ENCODE measurements around the gene PLPP4.

Gene PLPP4

DNA sequence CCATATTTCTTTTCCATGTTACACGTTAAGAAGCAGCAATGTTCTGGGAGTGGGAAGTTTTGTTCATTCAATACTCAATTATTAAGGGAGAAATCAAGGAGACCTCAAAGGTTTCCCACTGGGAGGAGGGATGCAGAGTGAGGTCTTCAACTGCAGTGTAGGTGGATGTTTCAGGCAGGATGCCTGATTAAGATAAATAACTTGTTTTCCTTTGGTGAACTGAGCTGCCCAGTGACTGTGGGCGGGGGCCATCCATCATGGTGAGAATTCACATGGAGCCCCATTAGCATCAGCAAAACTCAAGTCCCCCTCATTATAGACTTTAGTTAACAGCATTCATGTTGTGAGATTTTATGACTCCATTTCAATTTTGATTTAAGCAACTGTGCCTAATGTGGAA is 121.1 kb downstream of the PLPP4 start:
- no peak overlapping the region for H3K9ac ChIP-seq
- H3K27ac ChIP-seq = no peak overlapping the region
- H3K27me3 ChIP-seq (ENCODE audit: insufficient read depth, low read depth) = no peaks in the 10 kb centered on the region
- no peaks in the 10 kb centered on the region for H4K20me1 ChIP-seq (ENCODE audit: insufficient read depth)
- no peaks in the 10 kb centered on the region for H3K36me3 ChIP-seq (ENCODE audit: insufficient read depth)
- no peaks in the 10 kb centered on the region for H3K4me1 ChIP-seq (ENCODE audit: low read depth, poor library complexity, severe bottlenecking)
- H2AFZ ChIP-seq (ENCODE audit: low read depth) = no peak overlapping the region
- no peak overlapping the region for H3K4me3 ChIP-seq (IDR thresholded peaks at IDR 0.05; ENCODE audit: insufficient read depth, low read depth, low read length)
- H3K4me2 ChIP-seq = no peak overlapping the region
- TF ChIP-seq, protein P1, sequence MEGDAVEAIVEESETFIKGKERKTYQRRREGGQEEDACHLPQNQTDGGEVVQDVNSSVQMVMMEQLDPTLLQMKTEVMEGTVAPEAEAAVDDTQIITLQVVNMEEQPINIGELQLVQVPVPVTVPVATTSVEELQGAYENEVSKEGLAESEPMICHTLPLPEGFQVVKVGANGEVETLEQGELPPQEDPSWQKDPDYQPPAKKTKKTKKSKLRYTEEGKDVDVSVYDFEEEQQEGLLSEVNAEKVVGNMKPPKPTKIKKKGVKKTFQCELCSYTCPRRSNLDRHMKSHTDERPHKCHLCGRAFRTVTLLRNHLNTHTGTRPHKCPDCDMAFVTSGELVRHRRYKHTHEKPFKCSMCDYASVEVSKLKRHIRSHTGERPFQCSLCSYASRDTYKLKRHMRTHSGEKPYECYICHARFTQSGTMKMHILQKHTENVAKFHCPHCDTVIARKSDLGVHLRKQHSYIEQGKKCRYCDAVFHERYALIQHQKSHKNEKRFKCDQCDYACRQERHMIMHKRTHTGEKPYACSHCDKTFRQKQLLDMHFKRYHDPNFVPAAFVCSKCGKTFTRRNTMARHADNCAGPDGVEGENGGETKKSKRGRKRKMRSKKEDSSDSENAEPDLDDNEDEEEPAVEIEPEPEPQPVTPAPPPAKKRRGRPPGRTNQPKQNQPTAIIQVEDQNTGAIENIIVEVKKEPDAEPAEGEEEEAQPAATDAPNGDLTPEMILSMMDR (conservative IDR thresholded peaks at IDR 0.05; ENCODE audit: low read depth, low read length) = no peak
- H3K79me2 ChIP-seq (ENCODE audit: insufficient read depth, low read depth) = no peaks in the 10 kb centered on the region

DNA sequence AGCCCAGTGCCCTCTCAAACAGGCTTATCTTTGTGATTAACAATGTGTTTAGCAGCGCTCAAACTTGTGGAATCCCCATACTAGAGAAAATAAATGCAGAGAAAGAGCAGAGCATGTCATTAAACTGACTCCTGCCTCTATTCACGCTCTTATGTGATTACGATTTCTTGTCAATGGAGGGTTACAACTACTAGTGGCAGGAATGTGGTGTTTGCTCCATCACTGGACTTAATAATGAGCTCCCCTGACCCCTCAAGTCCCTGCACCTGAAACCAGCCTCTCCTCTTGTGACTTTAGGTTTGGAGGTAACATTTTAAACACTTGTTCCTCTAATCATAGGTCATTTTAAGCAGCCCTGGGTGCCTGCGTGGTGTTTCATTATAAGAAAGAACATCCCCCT is 121.9 kb downstream of the PLPP4 start:
- Histone ChIP-seq H3K27me3 (ENCODE audit: insufficient read depth, low read depth) (no peaks in the 10 kb centered on the region), H3K4me3 (IDR thresholded peaks at IDR 0.05; ENCODE audit: insufficient read depth, low read depth, low read length) (no peak overlapping the region), H3K36me3 (ENCODE audit: insufficient read depth) (no peaks in the 10 kb centered on the region), H3K79me2 (ENCODE audit: insufficient read depth, low read depth) (no peaks in the 10 kb centered on the region), H3K9ac (no peak overlapping the region), H3K27ac (no peak overlapping the region), H3K4me1 (ENCODE audit: low read depth, poor library complexity, severe bottlenecking) (no peaks in the 10 kb centered on the region), H4K20me1 (ENCODE audit: insufficient read depth) (no peaks in the 10 kb centered on the region), H2AFZ (ENCODE audit: low read depth) (no peak overlapping the region), H3K4me2 (no peak overlapping the region)
- TF ChIP-seq, protein P1 (conservative IDR thresholded peaks at IDR 0.05; ENCODE audit: low read depth, low read length) = no peak

DNA sequence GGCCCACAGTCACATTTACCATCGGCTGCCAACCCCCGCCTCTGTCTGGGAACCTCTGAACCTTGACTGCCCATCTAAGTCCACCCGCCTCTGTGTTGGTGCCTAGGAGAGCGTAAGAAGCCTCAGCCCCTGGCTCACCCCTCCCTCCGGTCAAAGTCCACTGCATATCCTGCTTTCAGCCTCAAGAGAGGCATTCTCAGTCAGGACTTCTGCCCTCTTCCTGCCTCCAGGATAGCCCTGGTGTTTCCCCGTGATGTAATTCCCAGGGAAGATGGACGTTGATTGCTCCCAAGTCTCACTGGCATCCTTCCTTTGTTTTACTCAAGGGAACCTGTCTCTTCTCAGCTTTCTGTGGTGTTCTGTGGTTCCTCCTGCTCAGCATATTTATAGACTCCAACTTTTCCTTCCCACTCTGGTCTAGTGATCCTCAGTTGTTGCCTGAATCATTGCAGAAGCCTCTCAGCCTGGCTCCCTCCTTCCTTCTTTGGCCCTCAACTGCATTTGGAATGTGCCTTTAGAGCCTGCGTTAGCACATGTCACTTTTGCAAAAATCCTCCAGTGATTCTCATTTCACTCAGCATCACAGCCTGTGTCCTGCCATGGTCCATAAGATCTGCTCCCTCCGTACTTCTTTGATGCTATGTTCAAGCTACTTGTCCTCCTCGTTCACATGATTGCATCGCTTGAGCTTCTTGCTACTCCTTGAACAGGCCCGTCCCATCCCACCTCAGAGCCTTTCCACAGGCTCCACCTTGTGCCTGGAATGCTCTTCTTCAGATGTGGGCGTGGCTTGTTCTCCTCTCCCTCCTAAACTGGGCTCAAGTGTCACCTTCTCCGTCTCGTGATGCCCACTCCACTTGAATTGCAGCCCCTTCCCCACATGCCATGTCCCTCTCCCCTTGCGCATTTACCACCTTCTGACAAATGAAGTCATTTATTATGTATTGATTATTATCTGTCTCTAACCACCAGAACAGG is 124.2 kb downstream of the PLPP4 start:
- no peaks in the 10 kb centered on the region for H4K20me1 ChIP-seq (ENCODE audit: insufficient read depth)
- H3K4me1 ChIP-seq (ENCODE audit: low read depth, poor library complexity, severe bottlenecking) = no peaks in the 10 kb centered on the region
- no peak overlapping the region for H3K4me2 ChIP-seq
- no peak overlapping the region for H2AFZ ChIP-seq (ENCODE audit: low read depth)
- H3K4me3 ChIP-seq (IDR thresholded peaks at IDR 0.05; ENCODE audit: insufficient read depth, low read depth, low read length) = no peak overlapping the region
- TF ChIP-seq, protein P1 (conservative IDR thresholded peaks at IDR 0.05; ENCODE audit: low read depth, low read length) = no peak
- no peaks in the 10 kb centered on the region for H3K79me2 ChIP-seq (ENCODE audit: insufficient read depth, low read depth)
- no peaks in the 10 kb centered on the region for H3K36me3 ChIP-seq (ENCODE audit: insufficient read depth)
- H3K27ac ChIP-seq = no peak overlapping the region
- no peak overlapping the region for H3K9ac ChIP-seq
- no peaks in the 10 kb centered on the region for H3K27me3 ChIP-seq (ENCODE audit: insufficient read depth, low read depth)

DNA sequence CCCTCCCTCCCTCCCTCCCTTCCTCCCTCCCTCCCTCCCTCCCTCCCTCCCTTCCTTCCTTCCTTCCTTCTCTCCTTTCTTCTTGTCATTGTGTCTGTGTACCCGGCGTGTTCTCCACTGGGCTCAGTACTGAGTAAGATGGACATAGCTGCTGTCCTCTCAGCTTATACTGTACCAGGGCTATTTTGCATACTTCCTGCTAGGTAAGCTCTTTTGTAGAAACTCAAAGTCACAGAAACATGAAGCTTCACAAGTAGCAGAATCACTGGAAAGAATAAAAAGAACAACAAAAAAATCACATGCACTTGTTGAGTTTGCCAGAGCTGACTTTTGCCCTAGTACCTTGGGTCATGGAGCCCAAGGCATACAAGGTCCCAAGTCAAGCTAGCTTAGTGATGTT is 125.7 kb downstream of the PLPP4 start:
- Histone ChIP-seq H3K4me1 (ENCODE audit: low read depth, poor library complexity, severe bottlenecking) (no peaks in the 10 kb centered on the region), H3K27me3 (ENCODE audit: insufficient read depth, low read depth) (no peaks in the 10 kb centered on the region), H3K9ac (no peak overlapping the region), H2AFZ (ENCODE audit: low read depth) (no peak overlapping the region), H3K79me2 (ENCODE audit: insufficient read depth, low read depth) (no peaks in the 10 kb centered on the region), H4K20me1 (ENCODE audit: insufficient read depth) (no peaks in the 10 kb centered on the region), H3K4me3 (IDR thresholded peaks at IDR 0.05; ENCODE audit: insufficient read depth, low read depth, low read length) (no peak overlapping the region), H3K36me3 (ENCODE audit: insufficient read depth) (no peaks in the 10 kb centered on the region), H3K4me2 (no peak overlapping the region), H3K27ac (no peak overlapping the region)
- TF ChIP-seq, protein P1 (conservative IDR thresholded peaks at IDR 0.05; ENCODE audit: low read depth, low read length) = no peak
